ENCODE measurements around the gene P4HTM. TPM values are rescaled to one million over a fixed set of nuclear protein-coding genes. Genes with fewer than 3 reads are reported as not detected.

P4HTM gene
- total and polyA plus RNA-seq, 2 donors (not counting 3 experiments of a cell fraction or from before 2014, with no cell fraction given) = 23.0 to 32.7 TPM

DNA sequence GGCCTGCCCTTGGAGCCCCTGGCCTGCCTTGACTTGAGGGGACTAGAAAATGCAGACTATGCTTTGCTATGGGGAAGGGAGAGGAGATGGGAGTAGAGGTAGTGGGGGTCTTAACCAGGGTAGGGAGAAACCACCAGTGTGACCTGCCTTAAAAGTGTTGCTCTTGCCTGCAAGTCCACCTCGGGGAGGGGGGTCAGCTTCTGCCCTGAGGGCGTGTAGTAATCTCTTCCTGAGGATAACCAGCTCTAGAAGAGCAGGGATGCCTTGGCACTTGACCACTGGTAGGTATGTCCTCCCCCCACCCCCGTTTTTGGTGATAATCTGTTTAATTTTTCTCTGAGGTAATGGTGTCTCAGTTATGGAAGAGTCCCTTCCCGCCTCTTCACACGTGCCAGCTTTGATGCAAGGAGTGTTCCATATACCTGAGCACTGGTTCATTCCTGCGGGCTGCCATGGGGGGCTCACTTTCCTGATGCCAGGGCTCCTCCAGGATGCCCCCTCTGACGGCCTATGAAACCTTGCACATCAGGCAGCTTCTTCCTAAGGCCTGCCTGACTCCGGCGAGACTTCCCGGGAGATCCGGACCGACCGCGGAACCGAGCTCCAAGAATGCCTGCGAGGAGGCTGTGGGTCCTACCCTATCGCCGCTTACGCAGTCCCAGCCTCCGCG, 780 bp upstream of the P4HTM start:
- TF ChIP-seq FOS (IDR thresholded peaks at IDR 0.05; ENCODE audit: borderline replicate concordance, insufficient read depth, low read length) (no peak), POLR2AphosphoS5 (IDR thresholded peaks at IDR 0.05; ENCODE audit: insufficient read depth, low read depth, low read length) (no peak), POLR2A (IDR thresholded peaks at IDR 0.05; ENCODE audit: low read depth, low read length) (no peak), GATA2 (IDR thresholded peaks at IDR 0.05; ENCODE audit: insufficient read depth, insufficient read length, low read depth, low read length) (no peak), EZH2 (IDR thresholded peaks at IDR 0.05; ENCODE audit: borderline replicate concordance, low read depth, low read length, severe bottlenecking) (no peak), MYC (IDR thresholded peaks at IDR 0.05; ENCODE audit: low read depth, low read length) (no peak), JUN (IDR thresholded peaks at IDR 0.05; ENCODE audit: borderline replicate concordance, insufficient read depth, insufficient read length, low read depth) (no peak)
- TF ChIP-seq, protein P1, sequence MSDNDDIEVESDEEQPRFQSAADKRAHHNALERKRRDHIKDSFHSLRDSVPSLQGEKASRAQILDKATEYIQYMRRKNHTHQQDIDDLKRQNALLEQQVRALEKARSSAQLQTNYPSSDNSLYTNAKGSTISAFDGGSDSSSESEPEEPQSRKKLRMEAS (IDR thresholded peaks at IDR 0.05; ENCODE audit: insufficient read depth, insufficient read length) = no peak
- TF ChIP-seq, protein P2, sequence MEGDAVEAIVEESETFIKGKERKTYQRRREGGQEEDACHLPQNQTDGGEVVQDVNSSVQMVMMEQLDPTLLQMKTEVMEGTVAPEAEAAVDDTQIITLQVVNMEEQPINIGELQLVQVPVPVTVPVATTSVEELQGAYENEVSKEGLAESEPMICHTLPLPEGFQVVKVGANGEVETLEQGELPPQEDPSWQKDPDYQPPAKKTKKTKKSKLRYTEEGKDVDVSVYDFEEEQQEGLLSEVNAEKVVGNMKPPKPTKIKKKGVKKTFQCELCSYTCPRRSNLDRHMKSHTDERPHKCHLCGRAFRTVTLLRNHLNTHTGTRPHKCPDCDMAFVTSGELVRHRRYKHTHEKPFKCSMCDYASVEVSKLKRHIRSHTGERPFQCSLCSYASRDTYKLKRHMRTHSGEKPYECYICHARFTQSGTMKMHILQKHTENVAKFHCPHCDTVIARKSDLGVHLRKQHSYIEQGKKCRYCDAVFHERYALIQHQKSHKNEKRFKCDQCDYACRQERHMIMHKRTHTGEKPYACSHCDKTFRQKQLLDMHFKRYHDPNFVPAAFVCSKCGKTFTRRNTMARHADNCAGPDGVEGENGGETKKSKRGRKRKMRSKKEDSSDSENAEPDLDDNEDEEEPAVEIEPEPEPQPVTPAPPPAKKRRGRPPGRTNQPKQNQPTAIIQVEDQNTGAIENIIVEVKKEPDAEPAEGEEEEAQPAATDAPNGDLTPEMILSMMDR (IDR thresholded peaks at IDR 0.05; ENCODE audit: extremely low read depth in 1 of 2, insufficient read depth in 1 of 2, low read depth in 1 of 2, low read length in 2 of 2) = no peak
- Histone ChIP-seq H3K9me3 (replicated peaks; ENCODE audit: control insufficient read depth, insufficient read depth, low read length) (no peaks in the 10 kb centered on the region), H3K79me2 (ENCODE audit: control insufficient read depth, insufficient read depth, low read length) (peaks cover 19% of the 10 kb centered on the region), H3K4me3 (replicated peaks in 1 of 3; ENCODE audit: insufficient read depth in 1 of 3, low read depth in 1 of 3, low read length in 3 of 3) (peak overlapping the region; percentile 25 to 69 (median 57)), H3K4me2 (ENCODE audit: insufficient read depth, low read length) (peak overlapping the region; percentile 74), H3K27me3 (ENCODE audit: control insufficient read depth in 2 of 2, insufficient read depth in 2 of 2, low read length in 2 of 2) (no peaks in the 10 kb centered on the region), H3K9ac (replicated peaks; ENCODE audit: extremely low read depth, insufficient read depth, low read length) (peak overlapping the region; percentile 91), H4K20me1 (replicated peaks; ENCODE audit: control insufficient read depth, extremely low read depth, insufficient read depth, low read length) (no peaks in the 10 kb centered on the region), H3K4me1 (ENCODE audit: control insufficient read depth, extremely low read depth, insufficient read depth, low read length) (peaks cover 24% of the 10 kb centered on the region), H3K9me1 (replicated peaks; ENCODE audit: control insufficient read depth, extremely low read depth, insufficient read depth, low read length) (no peaks in the 10 kb centered on the region), H3K27ac (ENCODE audit: insufficient read depth, low read depth, low read length) (peak overlapping the region; percentile 97), H2AFZ (ENCODE audit: low read depth, low read length) (peak overlapping the region; percentile 80), H3K36me3 (ENCODE audit: control insufficient read depth in 2 of 2, extremely low read depth in 1 of 2, insufficient read depth in 2 of 2, low read length in 2 of 2) (peaks cover 3 to 4% of the 10 kb centered on the region in 2 experiments)
- BruUV-seq (replicated peaks) = TSS peak; percentile 53
- dilution Hi-C loops (cut with MboI; ENCODE audit: extremely low pct_ligation_motif_present, low sequenced_read_pairs) = no loop called here
- POLR2A ChIA-PET = interaction anchor here (0.8 to 5.4 kb wide), 4 partner anchors 9 to 32 kb away, joined by 3 to 40 read pairs (median 6); partner anchors contain the start of genes NDUFAF3 and WDR6
- intact Hi-C loops (cut with micrococcal nuclease) = loop anchor here (1.0 to 2.0 kb wide), 3 partner anchors 32 to 170 kb away; partner anchors contain the start of gene QRICH1
- CTCF ChIA-PET = interaction anchor here (0.8 to 8.8 kb wide), 12 partner anchors 11 to 460 kb away, joined by 3 to 254 read pairs (median 4); partner anchors contain the start of genes DALRD3, IMPDH2, NDUFAF3 and QRICH1
- DNase-seq (ENCODE audit: low read depth, low spot score) = no peak
- no peak for FAIRE-seq

Measured in endothelial cell of umbilical vein (primary cell).